Tibial nerve (tissue), 4 donors: ENCODE results near the gene BBS10. TPM values are rescaled to one million over a fixed set of nuclear protein-coding genes. Genes with fewer than 3 reads are reported as not detected.

Source experiments
- DNase-seq, 2 donors: peaks; one replicate each; pipeline ENCODE4 v3.0.0-alpha.2; 2019; ENCODE audit warnings: low spot score in 2 of 2
- H3K27ac ChIP-seq, 4 donors: fragments of 200-600 bp; sonication (generic) in 3 of 4; one replicate each; pipeline ENCODE4 v1.5.1; 2017 to 2019; ENCODE audit warnings: mild to moderate bottlenecking in 1 of 4
- H3K27me3 ChIP-seq, 2 donors: fragments of 200-600 bp; sonication (generic) in 1 of 2; one replicate each; pipeline versions ENCODE4 v1.5.1 to v1.6.0; 2017 to 2019
- H3K36me3 ChIP-seq, 3 donors: fragments of 200-600 bp; sonication (generic); one replicate each; pipeline ENCODE4 v1.5.1; 2018 to 2019
- H3K4me1 ChIP-seq, 4 donors: fragments of 200-600 bp; sonication (generic) in 3 of 4; one replicate each; pipeline ENCODE4 v1.5.1; 2017 to 2019
- H3K4me3 ChIP-seq, 4 donors: fragments of 200-600 bp; sonication (generic) in 3 of 4; one replicate each; pipeline ENCODE4 v1.5.1; 2017 to 2019; ENCODE audit warnings: mild to moderate bottlenecking in 1 of 4, moderate library complexity in 1 of 4
- H3K9me3 ChIP-seq, 4 donors: fragments of 200-600 bp; sonication (generic) in 3 of 4; one replicate each; pipeline ENCODE4 v1.5.1; 2017 to 2019
- EP300 ChIP-seq, 2 donors: sonication (generic); formaldehyde crosslinking; IDR thresholded peaks; one replicate each; pipeline ENCODE4 v1.6.1; 2017; ENCODE audit warnings: antibody characterized with exemption in 2 of 2, mild to moderate bottlenecking in 1 of 2
- POLR2A ChIP-seq, 2 donors: fragments of 450-650 bp; IDR thresholded peaks; one replicate each; pipeline ENCODE4 v1.6.1; 2017; ENCODE audit warnings: antibody characterized with exemption in 2 of 2, mild to moderate bottlenecking in 2 of 2, moderate library complexity in 2 of 2
- WGBS, 2 donors: methylation state at CpG; one replicate each; pipeline ENCODE4 v1.1.5; 2018; 5-methylcytosine and 5-hydroxymethylcytosine counted together
- total RNA-seq, 4 donors: library from RNA; depleted of rRNA; stranded (reverse); fragments of >200 nt; gene quantifications; one replicate each; pipeline ENCODE4 v1.1.0, GENCODE V29; 2016
- TF ChIP-seq, protein P1 (sequence below), 5 experiments: fragments of 200-600 bp in 3 of 5; fragments of 450-650 bp in 2 of 5; sonication (generic) in 3 of 5; IDR thresholded peaks; one replicate each; pipeline ENCODE4 v1.5.1; 2016 to 2019; ENCODE audit warnings: antibody characterized with exemption in 5 of 5, mild to moderate bottlenecking in 3 of 5, moderate library complexity in 2 of 5

The BBS10 gene
- total RNA-seq, 4 donors from 2014 or later = 10.8 to 22.0 (median 17.6) TPM

DNA sequence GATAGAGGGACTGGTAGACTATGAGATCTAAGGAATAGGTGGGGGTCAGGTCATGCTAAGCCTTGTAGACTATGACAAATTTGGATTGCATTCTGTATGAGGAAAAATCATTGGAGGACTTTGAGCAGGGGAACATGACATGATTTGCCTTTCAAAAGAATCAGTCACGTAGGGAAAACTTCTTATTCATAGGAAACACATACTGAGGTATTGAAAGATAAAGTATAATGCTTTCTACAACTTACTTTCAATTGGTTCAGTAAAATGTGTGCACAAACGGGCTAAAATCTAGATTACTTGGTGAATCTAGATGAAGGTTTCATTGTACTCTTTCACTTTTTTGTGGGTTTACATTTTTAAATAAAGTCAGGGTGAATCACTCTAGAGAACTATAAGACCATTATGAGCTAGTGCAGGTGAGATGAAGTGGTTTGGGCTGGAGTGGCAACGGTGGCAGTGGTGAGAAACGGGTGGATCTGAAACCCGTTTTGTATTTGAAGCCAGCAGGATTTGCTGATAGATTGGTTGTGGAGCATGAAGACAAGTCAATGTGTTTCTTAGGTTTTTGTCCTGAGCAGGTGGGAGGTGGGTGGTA, 6.7 kb downstream of the BBS10 start:
- no peak overlapping the region for H3K4me3 ChIP-seq
- WGBS, 2 donors = 87 to 90% methylated on average over 5 of the region's 5 CpGs
- H3K9me3 ChIP-seq = no peaks in the 10 kb centered on the region
- peaks cover 0 to 22% (median 11%) of the 10 kb centered on the region in 4 donors for H3K4me1 ChIP-seq
- H3K36me3 ChIP-seq = no peaks in the 10 kb centered on the region
- no peaks in the 10 kb centered on the region for H3K27me3 ChIP-seq
- H3K27ac ChIP-seq = no peak overlapping the region
- DNase-seq = no peak
- TF ChIP-seq, protein P1, sequence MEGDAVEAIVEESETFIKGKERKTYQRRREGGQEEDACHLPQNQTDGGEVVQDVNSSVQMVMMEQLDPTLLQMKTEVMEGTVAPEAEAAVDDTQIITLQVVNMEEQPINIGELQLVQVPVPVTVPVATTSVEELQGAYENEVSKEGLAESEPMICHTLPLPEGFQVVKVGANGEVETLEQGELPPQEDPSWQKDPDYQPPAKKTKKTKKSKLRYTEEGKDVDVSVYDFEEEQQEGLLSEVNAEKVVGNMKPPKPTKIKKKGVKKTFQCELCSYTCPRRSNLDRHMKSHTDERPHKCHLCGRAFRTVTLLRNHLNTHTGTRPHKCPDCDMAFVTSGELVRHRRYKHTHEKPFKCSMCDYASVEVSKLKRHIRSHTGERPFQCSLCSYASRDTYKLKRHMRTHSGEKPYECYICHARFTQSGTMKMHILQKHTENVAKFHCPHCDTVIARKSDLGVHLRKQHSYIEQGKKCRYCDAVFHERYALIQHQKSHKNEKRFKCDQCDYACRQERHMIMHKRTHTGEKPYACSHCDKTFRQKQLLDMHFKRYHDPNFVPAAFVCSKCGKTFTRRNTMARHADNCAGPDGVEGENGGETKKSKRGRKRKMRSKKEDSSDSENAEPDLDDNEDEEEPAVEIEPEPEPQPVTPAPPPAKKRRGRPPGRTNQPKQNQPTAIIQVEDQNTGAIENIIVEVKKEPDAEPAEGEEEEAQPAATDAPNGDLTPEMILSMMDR (IDR thresholded peaks at IDR 0.05) = no peak
- no peak for TF ChIP-seq POLR2A (IDR thresholded peaks at IDR 0.05)

DNA sequence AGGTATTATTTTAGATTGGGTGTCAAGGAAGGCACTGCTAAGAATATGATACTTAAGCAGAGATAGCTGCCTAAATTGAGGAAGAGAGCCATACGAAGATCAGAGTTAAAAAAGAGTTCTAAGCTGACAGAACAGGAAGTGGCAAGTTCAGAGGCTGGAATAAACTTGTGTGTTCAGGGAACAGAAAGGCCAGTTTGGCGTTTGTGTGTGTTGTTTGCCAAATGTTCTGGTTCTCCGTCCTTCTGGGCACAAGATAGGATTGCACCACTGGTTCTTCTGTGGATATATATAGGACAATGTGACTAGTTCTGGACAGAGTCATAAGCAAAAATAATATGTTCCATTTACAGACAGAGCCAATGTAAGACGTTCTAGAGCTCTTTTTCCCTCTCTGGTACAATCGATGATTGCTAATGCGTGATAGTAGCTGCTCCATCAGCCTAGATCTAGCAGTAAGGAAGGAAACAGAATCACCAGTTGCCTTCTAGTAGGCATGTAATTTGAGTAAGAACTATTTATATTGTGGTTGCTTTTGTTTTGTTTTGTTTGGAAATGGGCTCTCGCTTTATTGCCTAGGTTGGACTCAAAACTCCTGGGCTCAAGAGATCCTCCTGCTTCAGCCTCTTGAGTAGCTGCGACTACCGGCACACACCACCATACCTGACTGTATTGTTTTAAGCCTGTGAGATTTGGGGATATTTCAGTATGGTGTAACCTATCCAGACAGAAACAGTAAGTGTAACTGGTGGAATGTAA, 7.4 kb downstream of the BBS10 start:
- Histone ChIP-seq H3K27me3 (no peaks in the 10 kb centered on the region), H3K9me3 (no peaks in the 10 kb centered on the region), H3K27ac (no peak overlapping the region), H3K4me3 (no peak overlapping the region), H3K4me1 (peaks cover 0 to 15% (median 7%) of the 10 kb centered on the region in 4 donors), H3K36me3 (no peaks in the 10 kb centered on the region)
- DNase-seq = peak in 1 of 2 donors; percentile 9
- TF ChIP-seq EP300 (IDR thresholded peaks at IDR 0.05) (peak in 1 of 2 donors; percentile 43), POLR2A (IDR thresholded peaks at IDR 0.05) (no peak)
- 79 to 81% methylated on average over 9 of the region's 9 CpGs for WGBS, 2 donors

DNA sequence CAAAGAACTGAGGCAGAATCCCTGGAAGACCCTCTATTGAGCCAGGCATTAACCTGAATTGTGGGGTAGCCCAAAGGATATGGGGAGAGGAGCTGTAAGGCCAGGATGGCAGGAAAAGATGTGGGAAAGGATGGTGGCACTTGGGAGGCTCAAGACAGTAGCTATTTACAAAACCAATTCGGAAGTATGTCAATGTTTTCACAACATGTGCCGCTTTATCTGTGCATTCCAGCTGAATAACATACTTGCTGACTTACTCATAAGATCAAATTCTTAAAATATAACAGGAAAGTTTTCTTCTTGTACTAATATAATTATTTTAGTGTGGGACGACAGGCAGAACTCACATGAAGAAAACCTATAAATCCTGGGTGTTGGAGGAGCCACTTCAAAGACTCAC, 10.6 kb downstream of the BBS10 start:
- 75 to 84% methylated on average over 3 of the region's 3 CpGs for WGBS, 2 donors
- H3K36me3 ChIP-seq = no peaks in the 10 kb centered on the region

DNA sequence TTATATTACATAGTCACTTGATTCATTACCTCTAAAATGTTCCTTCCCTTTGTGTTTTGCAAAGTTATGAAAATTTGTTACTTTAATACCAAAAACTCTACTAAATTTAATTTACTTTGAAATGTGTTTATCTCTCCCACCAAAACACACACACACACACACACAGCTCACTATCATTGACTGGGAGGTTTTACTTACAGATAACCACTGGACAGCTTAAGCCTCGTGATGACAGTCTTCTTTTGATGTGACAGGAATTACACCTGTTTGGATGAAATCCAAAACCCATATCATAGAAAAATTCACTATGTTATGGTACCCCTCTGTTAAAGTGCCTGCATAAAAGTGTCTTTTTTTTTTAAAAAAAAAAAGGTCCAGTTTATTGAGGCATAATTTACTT, 15.6 kb downstream of the BBS10 start:
- no peak overlapping the region for H3K4me3 ChIP-seq
- 59 to 68% methylated on average over 1 of the region's 1 CpG for WGBS, 2 donors
- H3K27me3 ChIP-seq = no peaks in the 10 kb centered on the region
- DNase-seq = no peak
- H3K27ac ChIP-seq = no peak overlapping the region
- H3K9me3 ChIP-seq = peaks cover 0 to 9% (median 0%) of the 10 kb centered on the region in 4 donors
- no peaks in the 10 kb centered on the region for H3K36me3 ChIP-seq
- no peaks in the 10 kb centered on the region for H3K4me1 ChIP-seq
- TF ChIP-seq POLR2A (IDR thresholded peaks at IDR 0.05) (no peak), EP300 (IDR thresholded peaks at IDR 0.05) (no peak)
- TF ChIP-seq, protein P1 (IDR thresholded peaks at IDR 0.05) = no peak

More for the DNA sequence above, 10.6 kb downstream of the BBS10 start:
- Histone ChIP-seq H3K27ac (no peak overlapping the region), H3K9me3 (no peaks in the 10 kb centered on the region), H3K4me3 (no peak overlapping the region), H3K4me1 (no peaks in the 10 kb centered on the region), H3K27me3 (no peaks in the 10 kb centered on the region)
- DNase-seq = no peak
- no peak for TF ChIP-seq EP300 (IDR thresholded peaks at IDR 0.05)
- no peak for TF ChIP-seq POLR2A (IDR thresholded peaks at IDR 0.05)
- TF ChIP-seq, protein P1 (IDR thresholded peaks at IDR 0.05) = no peak

DNA sequence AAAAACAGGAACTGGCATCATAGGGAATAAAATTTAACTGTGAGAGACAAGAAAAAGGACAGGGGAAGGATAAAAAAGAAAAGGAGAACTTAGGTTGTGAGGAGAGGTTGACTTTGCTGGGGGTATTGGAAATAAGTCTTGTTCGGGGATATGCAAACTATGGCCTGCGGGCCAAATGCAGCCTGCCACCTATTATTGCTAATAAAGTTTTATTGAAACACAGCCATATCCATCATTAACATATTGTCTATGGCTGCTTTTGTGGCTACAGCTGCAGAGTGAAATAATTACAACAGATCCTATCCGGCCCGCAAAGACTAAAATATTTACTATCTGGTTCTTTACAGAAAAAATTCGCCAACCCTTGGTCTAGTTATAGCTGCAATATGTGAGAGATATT, 18.6 kb downstream of the BBS10 start:
- Histone ChIP-seq H3K27ac (no peak overlapping the region), H3K4me1 (no peaks in the 10 kb centered on the region), H3K36me3 (no peaks in the 10 kb centered on the region), H3K9me3 (peaks cover 0 to 9% (median 0%) of the 10 kb centered on the region in 4 donors), H3K4me3 (no peak overlapping the region), H3K27me3 (no peaks in the 10 kb centered on the region)
- 94 to 96% methylated on average over 5 of the region's 5 CpGs for WGBS, 2 donors
- TF ChIP-seq, protein P1 (IDR thresholded peaks at IDR 0.05) = no peak
- TF ChIP-seq POLR2A (IDR thresholded peaks at IDR 0.05) (no peak), EP300 (IDR thresholded peaks at IDR 0.05) (no peak)
- no peak for DNase-seq
